Measurements from ENCODE around the gene WNK4.

DNA sequence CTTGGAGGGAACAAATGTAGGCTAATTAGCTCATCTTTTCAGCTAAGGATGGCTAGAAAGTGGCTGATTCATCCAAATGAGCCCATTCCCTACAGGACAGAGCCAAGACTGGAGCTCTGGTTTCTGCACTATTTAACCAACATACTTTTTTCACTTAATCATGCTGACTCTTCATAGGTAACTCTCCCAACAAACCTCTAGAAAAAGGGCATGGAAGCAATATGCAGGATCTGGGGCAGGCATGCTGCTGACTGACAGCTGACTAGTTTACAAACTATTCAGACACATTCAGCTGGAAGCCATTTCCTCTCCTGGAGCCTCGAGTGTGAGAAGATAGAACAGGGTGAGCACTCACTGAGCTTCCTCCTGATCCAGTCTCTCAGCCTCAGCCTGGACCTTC, 37.5 kb downstream of the WNK4 start:
- TF ChIP-seq MTA3 (IDR thresholded peaks at IDR 0.05; ENCODE audit: borderline replicate concordance) = no peak
- no peak for TF ChIP-seq SMARCC2 (IDR thresholded peaks at IDR 0.05; ENCODE audit: low read depth)
- TF ChIP-seq POLR2AphosphoS5 (IDR thresholded peaks at IDR 0.05; ENCODE audit: control insufficient read depth, insufficient read depth, low read depth, low read length) = no peak

Data from K562 (cell line).